Measurements from ENCODE around the gene P2RX2. TPM values are rescaled to one million over a fixed set of nuclear protein-coding genes. Genes with fewer than 3 reads are reported as not detected.

P2RX2 gene
- total RNA-seq, 1 donor from 2014 or later = not detected

DNA sequence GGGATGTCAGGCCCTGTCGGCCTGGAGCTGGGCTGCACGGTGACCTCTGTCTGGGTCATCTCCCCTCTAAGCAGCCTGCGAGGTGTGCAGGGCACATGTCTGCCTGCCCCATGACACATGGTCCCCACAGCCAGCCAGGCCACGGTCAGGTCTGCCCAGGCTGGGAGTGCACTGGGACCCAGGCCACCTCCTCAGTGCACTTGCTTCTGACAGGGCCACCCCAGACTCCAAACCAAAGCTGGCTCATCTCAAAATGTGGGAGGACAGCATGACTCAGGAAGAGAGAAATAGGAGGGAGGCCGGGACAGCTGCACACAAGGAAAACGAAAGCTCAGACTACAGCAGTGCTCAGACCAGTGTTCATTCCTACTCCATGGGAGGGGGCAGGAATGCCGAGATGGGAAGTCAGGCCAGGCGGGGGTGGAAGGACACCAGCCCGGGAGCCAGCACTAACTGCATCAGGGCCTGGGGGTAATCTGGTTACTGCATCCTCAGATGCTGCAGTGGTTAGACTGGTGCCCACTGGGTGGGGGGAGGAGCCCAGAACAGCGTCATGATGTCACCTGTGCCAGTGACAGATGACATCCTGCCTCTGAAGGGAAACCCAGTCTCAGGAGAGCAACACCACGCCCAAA, 4.0 kb downstream of the P2RX2 start:
- Histone ChIP-seq H3K27ac (peak overlapping the region; percentile 50), H3K9me3 (no peaks in the 10 kb centered on the region), H3K36me3 (peaks cover 0 to 13% of the 10 kb centered on the region in 2 donors), H3K4me1 (peaks cover 28% of the 10 kb centered on the region), H3K4me3 (peak overlapping the region in 1 of 2 donors; percentile 30), H3K27me3 (peaks cover 4% of the 10 kb centered on the region)
- intact Hi-C loops (cut with DNase I) = no loop called here
- TF ChIP-seq POLR2AphosphoS5 (IDR thresholded peaks at IDR 0.05; ENCODE audit: insufficient read depth in 1 of 2, low read depth in 1 of 2) (peak in 1 of 2 donors; percentile 22), POLR2A (IDR thresholded peaks at IDR 0.05) (no peak)
- TF ChIP-seq, protein P1, sequence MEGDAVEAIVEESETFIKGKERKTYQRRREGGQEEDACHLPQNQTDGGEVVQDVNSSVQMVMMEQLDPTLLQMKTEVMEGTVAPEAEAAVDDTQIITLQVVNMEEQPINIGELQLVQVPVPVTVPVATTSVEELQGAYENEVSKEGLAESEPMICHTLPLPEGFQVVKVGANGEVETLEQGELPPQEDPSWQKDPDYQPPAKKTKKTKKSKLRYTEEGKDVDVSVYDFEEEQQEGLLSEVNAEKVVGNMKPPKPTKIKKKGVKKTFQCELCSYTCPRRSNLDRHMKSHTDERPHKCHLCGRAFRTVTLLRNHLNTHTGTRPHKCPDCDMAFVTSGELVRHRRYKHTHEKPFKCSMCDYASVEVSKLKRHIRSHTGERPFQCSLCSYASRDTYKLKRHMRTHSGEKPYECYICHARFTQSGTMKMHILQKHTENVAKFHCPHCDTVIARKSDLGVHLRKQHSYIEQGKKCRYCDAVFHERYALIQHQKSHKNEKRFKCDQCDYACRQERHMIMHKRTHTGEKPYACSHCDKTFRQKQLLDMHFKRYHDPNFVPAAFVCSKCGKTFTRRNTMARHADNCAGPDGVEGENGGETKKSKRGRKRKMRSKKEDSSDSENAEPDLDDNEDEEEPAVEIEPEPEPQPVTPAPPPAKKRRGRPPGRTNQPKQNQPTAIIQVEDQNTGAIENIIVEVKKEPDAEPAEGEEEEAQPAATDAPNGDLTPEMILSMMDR (IDR thresholded peaks at IDR 0.05) = no peak
- no peak for DNase-seq (ENCODE audit: extremely low spot score in 2 of 2)

DNA sequence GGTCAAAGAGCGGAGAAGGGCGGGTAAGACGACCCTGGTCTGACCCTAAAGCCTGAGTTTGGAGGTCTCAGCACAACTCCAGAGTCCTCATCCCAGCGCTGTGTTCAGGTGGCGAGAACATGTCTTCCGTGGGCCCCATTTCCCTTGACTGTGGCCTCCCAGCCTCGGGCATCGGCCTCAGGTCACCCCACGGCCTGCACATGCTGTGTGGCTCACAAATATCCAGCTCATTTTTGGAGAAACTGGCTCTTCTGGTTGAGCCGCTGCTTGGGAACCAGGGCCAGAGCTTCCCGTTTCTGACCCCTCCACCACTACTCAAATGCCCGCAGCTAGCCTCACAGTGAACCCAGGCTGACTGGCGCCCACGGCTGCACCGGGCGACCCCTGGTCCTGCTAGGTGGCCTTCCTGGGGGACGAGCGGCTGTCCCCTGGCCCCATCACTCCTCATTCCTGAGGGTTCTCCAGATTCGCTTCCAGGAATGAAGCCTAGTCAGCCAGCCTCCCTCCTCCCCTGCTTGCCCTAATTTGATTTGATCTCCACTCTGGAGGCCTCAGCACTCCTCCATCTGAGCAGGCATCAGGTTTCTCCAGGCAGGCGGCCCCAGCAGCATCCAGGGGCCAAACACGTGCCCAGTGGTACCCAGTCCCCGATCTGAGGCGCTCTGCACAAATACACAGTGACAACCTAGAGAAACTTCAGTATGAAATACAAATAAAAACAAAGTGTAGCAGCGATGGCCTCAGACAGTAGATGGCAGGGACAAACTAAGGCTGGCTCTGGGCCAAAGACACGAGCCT, 4.7 kb downstream of the P2RX2 start:
- Histone ChIP-seq H3K27ac (peak overlapping the region; percentile 50), H3K9me3 (no peaks in the 10 kb centered on the region), H3K36me3 (peaks cover 0 to 13% of the 10 kb centered on the region in 2 donors), H3K4me3 (peak overlapping the region in 1 of 2 donors; percentile 30), H3K4me1 (peaks cover 21% of the 10 kb centered on the region), H3K27me3 (no peaks in the 10 kb centered on the region)
- intact Hi-C loops (cut with DNase I) = no loop called here
- TF ChIP-seq, protein P1 (IDR thresholded peaks at IDR 0.05) = no peak
- TF ChIP-seq POLR2A (IDR thresholded peaks at IDR 0.05) = no peak
- no peak for DNase-seq (ENCODE audit: extremely low spot score in 2 of 2)

DNA sequence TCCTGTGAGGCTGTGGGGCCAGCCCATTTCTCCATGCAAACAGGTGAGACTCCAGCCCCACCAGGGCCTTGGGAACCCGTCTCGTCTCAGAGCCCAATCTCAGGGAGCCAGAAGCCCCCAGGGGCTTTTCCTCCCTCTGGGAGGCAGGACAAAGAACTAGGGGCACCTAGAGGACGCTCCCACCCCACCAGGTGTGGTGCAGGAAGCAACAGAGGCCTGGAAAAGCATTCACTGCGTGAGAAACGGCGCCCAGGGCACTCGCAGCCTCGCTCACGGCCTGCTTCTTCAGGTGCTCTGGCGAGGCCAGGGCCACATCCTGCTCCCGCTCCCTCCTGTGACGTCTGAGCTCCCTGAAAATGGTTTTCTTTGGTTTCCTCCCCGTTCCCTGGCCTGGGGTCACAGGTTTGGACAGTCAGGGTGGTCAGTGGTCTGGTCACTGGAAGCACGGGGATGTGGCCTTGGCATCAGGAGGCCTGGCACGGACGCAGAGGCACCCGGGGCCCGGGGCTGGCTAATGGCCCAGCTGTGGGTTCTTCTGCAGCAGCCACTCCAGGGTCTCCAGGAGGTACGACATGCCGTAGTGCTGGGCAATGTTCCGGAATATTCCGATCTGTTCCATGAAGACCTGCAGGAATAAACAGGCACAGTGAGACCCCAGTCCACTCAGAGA, 5.7 kb downstream of the P2RX2 start:
- Histone ChIP-seq H3K4me1 (peaks cover 19% of the 10 kb centered on the region), H3K27me3 (no peaks in the 10 kb centered on the region), H3K4me3 (no peak overlapping the region), H3K27ac (no peak overlapping the region), H3K9me3 (no peaks in the 10 kb centered on the region), H3K36me3 (peaks cover 0 to 13% of the 10 kb centered on the region in 2 donors)
- intact Hi-C loops (cut with DNase I) = no loop called here
- TF ChIP-seq, protein P1 (IDR thresholded peaks at IDR 0.05) = no peak
- TF ChIP-seq POLR2A (IDR thresholded peaks at IDR 0.05) (no peak), POLR2AphosphoS5 (IDR thresholded peaks at IDR 0.05; ENCODE audit: insufficient read depth in 1 of 2, low read depth in 1 of 2) (no peak)
- DNase-seq (ENCODE audit: extremely low spot score in 2 of 2) = no peak

DNA sequence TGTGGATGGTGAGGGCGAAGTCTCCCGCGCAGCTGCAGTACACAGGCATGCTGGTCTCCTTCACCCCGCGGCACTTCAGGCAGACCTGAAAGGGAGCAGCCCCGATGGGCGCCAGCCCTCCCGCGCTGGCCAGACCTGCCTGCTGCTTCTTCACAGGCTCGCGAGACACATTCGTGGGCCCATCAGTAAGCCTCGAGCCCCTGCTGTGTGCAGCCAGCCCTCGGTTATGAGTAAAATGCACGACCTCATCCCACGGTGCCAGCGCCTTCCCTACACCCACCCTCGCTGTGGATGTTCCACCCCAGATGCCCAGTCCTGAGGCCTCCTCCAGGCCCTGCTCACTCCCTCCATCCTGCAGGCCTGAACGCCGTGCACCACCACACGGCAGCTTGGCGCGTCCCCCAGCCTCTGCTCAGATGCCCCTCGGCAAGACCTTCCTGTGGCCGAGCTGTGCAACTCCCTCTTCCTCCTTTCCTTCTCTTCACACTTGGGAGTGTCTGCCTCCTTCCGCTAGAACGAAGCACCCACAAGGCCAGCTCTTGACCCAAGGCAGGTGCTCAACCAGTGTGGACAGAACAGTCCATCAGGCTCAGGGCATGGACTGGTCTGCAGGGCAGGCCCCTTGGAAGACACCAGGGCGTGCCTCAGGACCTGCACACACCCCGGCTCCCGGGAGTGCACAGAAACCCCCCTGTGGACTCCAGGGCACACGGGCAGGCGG, 6.5 kb downstream of the P2RX2 start:
- peaks cover 19% of the 10 kb centered on the region for H3K4me1 ChIP-seq
- H3K9me3 ChIP-seq = no peaks in the 10 kb centered on the region
- intact Hi-C loops (cut with DNase I) = no loop called here
- no peaks in the 10 kb centered on the region for H3K27me3 ChIP-seq
- TF ChIP-seq POLR2A (IDR thresholded peaks at IDR 0.05) = no peak
- no peak for TF ChIP-seq POLR2AphosphoS5 (IDR thresholded peaks at IDR 0.05; ENCODE audit: insufficient read depth in 1 of 2, low read depth in 1 of 2)
- TF ChIP-seq, protein P1 (IDR thresholded peaks at IDR 0.05) = no peak
- H3K27ac ChIP-seq = no peak overlapping the region
- peaks cover 0 to 19% of the 10 kb centered on the region in 2 donors for H3K36me3 ChIP-seq
- H3K4me3 ChIP-seq = no peak overlapping the region
- no peak for DNase-seq (ENCODE audit: extremely low spot score in 2 of 2)
